Measurements from ENCODE around the gene PREX1. TPM values are rescaled to one million over a fixed set of nuclear protein-coding genes. Genes with fewer than 3 reads are reported as not detected.

The PREX1 gene
- total and polyA plus RNA-seq, 2 experiments from 2014 or later, result 2.4 to 10.3 TPM

DNA sequence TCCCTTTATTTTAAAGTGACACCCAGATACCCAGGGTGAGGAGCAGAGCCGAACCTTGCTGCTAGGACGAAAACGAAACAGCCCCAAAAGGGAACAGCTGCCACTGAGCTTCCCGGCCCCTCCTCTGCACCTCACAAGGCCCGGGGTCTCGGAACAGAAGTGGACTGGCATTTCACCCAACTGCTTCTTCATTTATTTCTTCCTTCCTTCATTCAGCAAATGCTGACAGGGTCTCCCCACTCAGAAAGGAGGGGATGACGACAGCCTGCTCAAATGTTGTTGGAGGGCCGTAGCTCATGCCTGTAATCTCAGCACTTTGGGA lies 220.3 kb downstream of the PREX1 start:
- Histone ChIP-seq H3K36me3 (ENCODE audit: insufficient read depth) (no peaks in the 10 kb centered on the region), H3F3A (replicated peaks; ENCODE audit: low read depth) (no peaks in the 10 kb centered on the region), H3K4me2 (no peak overlapping the region), H3K79me2 (replicated peaks; ENCODE audit: insufficient read depth) (no peaks in the 10 kb centered on the region), H3K4me1 (ENCODE audit: insufficient read depth) (no peaks in the 10 kb centered on the region; the same call in 1 of the 2 replicates), H3K27me3 (ENCODE audit: insufficient read depth) (no peaks in the 10 kb centered on the region), H3K9me2 (ENCODE audit: insufficient read depth) (no peaks in the 10 kb centered on the region), H3K27ac (ENCODE audit: low read depth) (no peak overlapping the region), H3K4me3 (no peak overlapping the region), H2AFZ (0 out of 2 replicates have a peak overlapping the region, but pooled peaks have one; percentile 23), H4K20me1 (replicated peaks; ENCODE audit: insufficient read depth) (no peaks in the 10 kb centered on the region)
- H3K27ac Mint-ChIP-seq, result no peak overlapping the region
- H3K4me1 Mint-ChIP-seq, result peaks cover 23% of the 10 kb centered on the region
- ATAC-seq (no peak), DNase-seq (ENCODE audit: low spot score) (no peak)
- no peak for TF ChIP-seq ZNF114 (CRISPR knock-in tag; IDR thresholded peaks at IDR 0.05)
- TF ChIP-seq, protein P1, sequence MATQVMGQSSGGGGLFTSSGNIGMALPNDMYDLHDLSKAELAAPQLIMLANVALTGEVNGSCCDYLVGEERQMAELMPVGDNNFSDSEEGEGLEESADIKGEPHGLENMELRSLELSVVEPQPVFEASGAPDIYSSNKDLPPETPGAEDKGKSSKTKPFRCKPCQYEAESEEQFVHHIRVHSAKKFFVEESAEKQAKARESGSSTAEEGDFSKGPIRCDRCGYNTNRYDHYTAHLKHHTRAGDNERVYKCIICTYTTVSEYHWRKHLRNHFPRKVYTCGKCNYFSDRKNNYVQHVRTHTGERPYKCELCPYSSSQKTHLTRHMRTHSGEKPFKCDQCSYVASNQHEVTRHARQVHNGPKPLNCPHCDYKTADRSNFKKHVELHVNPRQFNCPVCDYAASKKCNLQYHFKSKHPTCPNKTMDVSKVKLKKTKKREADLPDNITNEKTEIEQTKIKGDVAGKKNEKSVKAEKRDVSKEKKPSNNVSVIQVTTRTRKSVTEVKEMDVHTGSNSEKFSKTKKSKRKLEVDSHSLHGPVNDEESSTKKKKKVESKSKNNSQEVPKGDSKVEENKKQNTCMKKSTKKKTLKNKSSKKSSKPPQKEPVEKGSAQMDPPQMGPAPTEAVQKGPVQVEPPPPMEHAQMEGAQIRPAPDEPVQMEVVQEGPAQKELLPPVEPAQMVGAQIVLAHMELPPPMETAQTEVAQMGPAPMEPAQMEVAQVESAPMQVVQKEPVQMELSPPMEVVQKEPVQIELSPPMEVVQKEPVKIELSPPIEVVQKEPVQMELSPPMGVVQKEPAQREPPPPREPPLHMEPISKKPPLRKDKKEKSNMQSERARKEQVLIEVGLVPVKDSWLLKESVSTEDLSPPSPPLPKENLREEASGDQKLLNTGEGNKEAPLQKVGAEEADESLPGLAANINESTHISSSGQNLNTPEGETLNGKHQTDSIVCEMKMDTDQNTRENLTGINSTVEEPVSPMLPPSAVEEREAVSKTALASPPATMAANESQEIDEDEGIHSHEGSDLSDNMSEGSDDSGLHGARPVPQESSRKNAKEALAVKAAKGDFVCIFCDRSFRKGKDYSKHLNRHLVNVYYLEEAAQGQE (IDR thresholded peaks at IDR 0.05; ENCODE audit: unreplicated experiment), result no peak
- TF ChIP-seq STAT1 (IDR thresholded peaks at IDR 0.05; ENCODE audit: unreplicated experiment), result no peak
- TF ChIP-seq, protein P2, sequence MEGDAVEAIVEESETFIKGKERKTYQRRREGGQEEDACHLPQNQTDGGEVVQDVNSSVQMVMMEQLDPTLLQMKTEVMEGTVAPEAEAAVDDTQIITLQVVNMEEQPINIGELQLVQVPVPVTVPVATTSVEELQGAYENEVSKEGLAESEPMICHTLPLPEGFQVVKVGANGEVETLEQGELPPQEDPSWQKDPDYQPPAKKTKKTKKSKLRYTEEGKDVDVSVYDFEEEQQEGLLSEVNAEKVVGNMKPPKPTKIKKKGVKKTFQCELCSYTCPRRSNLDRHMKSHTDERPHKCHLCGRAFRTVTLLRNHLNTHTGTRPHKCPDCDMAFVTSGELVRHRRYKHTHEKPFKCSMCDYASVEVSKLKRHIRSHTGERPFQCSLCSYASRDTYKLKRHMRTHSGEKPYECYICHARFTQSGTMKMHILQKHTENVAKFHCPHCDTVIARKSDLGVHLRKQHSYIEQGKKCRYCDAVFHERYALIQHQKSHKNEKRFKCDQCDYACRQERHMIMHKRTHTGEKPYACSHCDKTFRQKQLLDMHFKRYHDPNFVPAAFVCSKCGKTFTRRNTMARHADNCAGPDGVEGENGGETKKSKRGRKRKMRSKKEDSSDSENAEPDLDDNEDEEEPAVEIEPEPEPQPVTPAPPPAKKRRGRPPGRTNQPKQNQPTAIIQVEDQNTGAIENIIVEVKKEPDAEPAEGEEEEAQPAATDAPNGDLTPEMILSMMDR (conservative IDR thresholded peaks at IDR 0.05; ENCODE audit: low read depth in 2 of 2), result no peak
- no peak for TF ChIP-seq EZH2 (IDR thresholded peaks at IDR 0.05; ENCODE audit: low read depth, unreplicated experiment)
- no peak for TF ChIP-seq POLR2AphosphoS5 (IDR thresholded peaks at IDR 0.05; ENCODE audit: low read depth)
- TF ChIP-seq, protein P3, sequence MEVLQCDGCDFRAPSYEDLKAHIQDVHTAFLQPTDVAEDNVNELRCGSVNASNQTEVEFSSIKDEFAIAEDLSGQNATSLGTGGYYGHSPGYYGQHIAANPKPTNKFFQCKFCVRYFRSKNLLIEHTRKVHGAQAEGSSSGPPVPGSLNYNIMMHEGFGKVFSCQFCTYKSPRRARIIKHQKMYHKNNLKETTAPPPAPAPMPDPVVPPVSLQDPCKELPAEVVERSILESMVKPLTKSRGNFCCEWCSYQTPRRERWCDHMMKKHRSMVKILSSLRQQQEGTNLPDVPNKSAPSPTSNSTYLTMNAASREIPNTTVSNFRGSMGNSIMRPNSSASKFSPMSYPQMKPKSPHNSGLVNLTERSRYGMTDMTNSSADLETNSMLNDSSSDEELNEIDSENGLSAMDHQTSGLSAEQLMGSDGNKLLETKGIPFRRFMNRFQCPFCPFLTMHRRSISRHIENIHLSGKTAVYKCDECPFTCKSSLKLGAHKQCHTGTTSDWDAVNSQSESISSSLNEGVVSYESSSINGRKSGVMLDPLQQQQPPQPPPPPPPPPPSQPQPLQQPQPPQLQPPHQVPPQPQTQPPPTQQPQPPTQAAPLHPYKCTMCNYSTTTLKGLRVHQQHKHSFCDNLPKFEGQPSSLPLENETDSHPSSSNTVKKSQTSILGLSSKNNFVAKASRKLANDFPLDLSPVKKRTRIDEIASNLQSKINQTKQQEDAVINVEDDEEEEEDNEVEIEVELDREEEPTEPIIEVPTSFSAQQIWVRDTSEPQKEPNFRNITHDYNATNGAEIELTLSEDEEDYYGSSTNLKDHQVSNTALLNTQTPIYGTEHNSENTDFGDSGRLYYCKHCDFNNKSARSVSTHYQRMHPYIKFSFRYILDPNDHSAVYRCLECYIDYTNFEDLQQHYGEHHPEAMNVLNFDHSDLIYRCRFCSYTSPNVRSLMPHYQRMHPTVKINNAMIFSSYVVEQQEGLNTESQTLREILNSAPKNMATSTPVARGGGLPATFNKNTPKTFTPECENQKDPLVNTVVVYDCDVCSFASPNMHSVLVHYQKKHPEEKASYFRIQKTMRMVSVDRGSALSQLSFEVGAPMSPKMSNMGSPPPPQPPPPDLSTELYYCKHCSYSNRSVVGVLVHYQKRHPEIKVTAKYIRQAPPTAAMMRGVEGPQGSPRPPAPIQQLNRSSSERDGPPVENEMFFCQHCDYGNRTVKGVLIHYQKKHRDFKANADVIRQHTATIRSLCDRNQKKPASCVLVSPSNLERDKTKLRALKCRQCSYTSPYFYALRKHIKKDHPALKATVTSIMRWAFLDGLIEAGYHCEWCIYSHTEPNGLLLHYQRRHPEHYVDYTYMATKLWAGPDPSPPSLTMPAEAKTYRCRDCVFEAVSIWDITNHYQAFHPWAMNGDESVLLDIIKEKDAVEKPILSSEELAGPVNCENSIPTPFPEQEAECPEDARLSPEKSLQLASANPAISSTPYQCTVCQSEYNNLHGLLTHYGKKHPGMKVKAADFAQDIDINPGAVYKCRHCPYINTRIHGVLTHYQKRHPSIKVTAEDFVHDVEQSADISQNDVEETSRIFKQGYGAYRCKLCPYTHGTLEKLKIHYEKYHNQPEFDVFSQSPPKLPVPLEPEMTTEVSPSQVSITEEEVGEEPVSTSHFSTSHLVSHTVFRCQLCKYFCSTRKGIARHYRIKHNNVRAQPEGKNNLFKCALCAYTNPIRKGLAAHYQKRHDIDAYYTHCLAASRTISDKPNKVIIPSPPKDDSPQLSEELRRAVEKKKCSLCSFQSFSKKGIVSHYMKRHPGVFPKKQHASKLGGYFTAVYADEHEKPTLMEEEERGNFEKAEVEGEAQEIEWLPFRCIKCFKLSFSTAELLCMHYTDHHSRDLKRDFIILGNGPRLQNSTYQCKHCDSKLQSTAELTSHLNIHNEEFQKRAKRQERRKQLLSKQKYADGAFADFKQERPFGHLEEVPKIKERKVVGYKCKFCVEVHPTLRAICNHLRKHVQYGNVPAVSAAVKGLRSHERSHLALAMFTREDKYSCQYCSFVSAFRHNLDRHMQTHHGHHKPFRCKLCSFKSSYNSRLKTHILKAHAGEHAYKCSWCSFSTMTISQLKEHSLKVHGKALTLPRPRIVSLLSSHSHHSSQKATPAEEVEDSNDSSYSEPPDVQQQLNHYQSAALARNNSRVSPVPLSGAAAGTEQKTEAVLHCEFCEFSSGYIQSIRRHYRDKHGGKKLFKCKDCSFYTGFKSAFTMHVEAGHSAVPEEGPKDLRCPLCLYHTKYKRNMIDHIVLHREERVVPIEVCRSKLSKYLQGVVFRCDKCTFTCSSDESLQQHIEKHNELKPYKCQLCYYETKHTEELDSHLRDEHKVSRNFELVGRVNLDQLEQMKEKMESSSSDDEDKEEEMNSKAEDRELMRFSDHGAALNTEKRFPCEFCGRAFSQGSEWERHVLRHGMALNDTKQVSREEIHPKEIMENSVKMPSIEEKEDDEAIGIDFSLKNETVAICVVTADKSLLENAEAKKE (CRISPR knock-in tag; IDR thresholded peaks at IDR 0.05), result no peak
- TF ChIP-seq NANOG (IDR thresholded peaks at IDR 0.05; ENCODE audit: borderline replicate concordance), result no peak
- no peak for TF ChIP-seq CREB1 (CRISPR knock-in tag; IDR thresholded peaks at IDR 0.05; ENCODE audit: low read depth)
- no peak for TF ChIP-seq JUNB (IDR thresholded peaks at IDR 0.05; ENCODE audit: unreplicated experiment)
- TF ChIP-seq EZH2phosphoT487 (IDR thresholded peaks at IDR 0.05; ENCODE audit: unreplicated experiment), result no peak
- TF ChIP-seq, protein P4, sequence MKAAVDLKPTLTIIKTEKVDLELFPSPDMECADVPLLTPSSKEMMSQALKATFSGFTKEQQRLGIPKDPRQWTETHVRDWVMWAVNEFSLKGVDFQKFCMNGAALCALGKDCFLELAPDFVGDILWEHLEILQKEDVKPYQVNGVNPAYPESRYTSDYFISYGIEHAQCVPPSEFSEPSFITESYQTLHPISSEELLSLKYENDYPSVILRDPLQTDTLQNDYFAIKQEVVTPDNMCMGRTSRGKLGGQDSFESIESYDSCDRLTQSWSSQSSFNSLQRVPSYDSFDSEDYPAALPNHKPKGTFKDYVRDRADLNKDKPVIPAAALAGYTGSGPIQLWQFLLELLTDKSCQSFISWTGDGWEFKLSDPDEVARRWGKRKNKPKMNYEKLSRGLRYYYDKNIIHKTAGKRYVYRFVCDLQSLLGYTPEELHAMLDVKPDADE (IDR thresholded peaks at IDR 0.05), result no peak
- TF ChIP-seq ZNF331 (CRISPR knock-in tag; IDR thresholded peaks at IDR 0.05; ENCODE audit: low read depth), result no peak
- H3K36me3 Mint-ChIP-seq (ENCODE audit: low read depth), result no peaks in the 10 kb centered on the region; the same call in 2 of the 3 replicates
- H3K27me3 Mint-ChIP-seq (ENCODE audit: insufficient read depth, low read depth, poor library complexity), result no peaks in the 10 kb centered on the region
- no peak overlapping the region for H3K4me3 Mint-ChIP-seq
- no peaks in the 10 kb centered on the region for H3K9me3 Mint-ChIP-seq
